ENCODE results near the gene GRIP2. TPM values are rescaled to one million over a fixed set of nuclear protein-coding genes. Genes with fewer than 3 reads are reported as not detected.

Gene GRIP2
- polyA plus RNA-seq, 1 donor from 2014 or later: 8.6 TPM

GRCh38 chr3:14460342-14461005 is 79.7 kb downstream of the GRIP2 start:
- no peak overlapping the region for H3K27ac ChIP-seq (ENCODE audit: low read length)
- H3K36me3 ChIP-seq (ENCODE audit: insufficient read depth, low read length): no peaks in the 10 kb centered on the region
- H3K4me3 ChIP-seq (ENCODE audit: low read length): no peak overlapping the region
- H3K9me2 ChIP-seq (ENCODE audit: insufficient read depth, low read length): no peaks in the 10 kb centered on the region
- H3F3A ChIP-seq (ENCODE audit: insufficient read depth, low read length, poor library complexity, severe bottlenecking): no peaks in the 10 kb centered on the region
- no peaks in the 10 kb centered on the region for H3K27me3 ChIP-seq (ENCODE audit: insufficient read depth, low read depth, low read length)
- no peaks in the 10 kb centered on the region for H3K79me2 ChIP-seq (replicated peaks; ENCODE audit: insufficient read depth, low read length)
- no peak for TF ChIP-seq SMC3 (conservative IDR thresholded peaks at IDR 0.05; ENCODE audit: poor library complexity)
- TF ChIP-seq CTCF (IDR thresholded peaks at IDR 0.05; ENCODE audit: poor library complexity, severe bottlenecking): no peak
- no peak for TF ChIP-seq EP300 (conservative IDR thresholded peaks at IDR 0.05; ENCODE audit: poor library complexity, severe bottlenecking)
- no peak for TF ChIP-seq RAD21 (conservative IDR thresholded peaks at IDR 0.05)
- TF ChIP-seq POLR2AphosphoS5 (IDR thresholded peaks at IDR 0.05): no peak
- TF ChIP-seq TAF1 (IDR thresholded peaks at IDR 0.05; ENCODE audit: low read depth): no peak
- no peak for TF ChIP-seq REST (IDR thresholded peaks at IDR 0.05; ENCODE audit: borderline replicate concordance)
- no peak for TF ChIP-seq MXI1 (conservative IDR thresholded peaks at IDR 0.05; ENCODE audit: poor library complexity, severe bottlenecking)
- no peak for TF ChIP-seq EZH2 (IDR thresholded peaks at IDR 0.05; ENCODE audit: borderline replicate concordance, insufficient read depth, low read length, poor library complexity, severe bottlenecking)
- H3K9me3 ChIP-seq (ENCODE audit: low read length): no peaks in the 10 kb centered on the region
- no peak overlapping the region for H3K4me2 ChIP-seq (ENCODE audit: low read length)
- H2AFZ ChIP-seq (ENCODE audit: low read depth, low read length): no peak overlapping the region
- H3K9ac ChIP-seq (ENCODE audit: low read length): no peak overlapping the region
- H4K20me1 ChIP-seq (ENCODE audit: insufficient read depth): no peaks in the 10 kb centered on the region

GRCh38 chr3:14459787-14460186 is 80.4 kb downstream of the GRIP2 start:
- Histone ChIP-seq H3K27ac (ENCODE audit: low read length) (no peak overlapping the region), H3K27me3 (ENCODE audit: insufficient read depth, low read depth, low read length) (no peaks in the 10 kb centered on the region), H3K36me3 (ENCODE audit: insufficient read depth, low read length) (no peaks in the 10 kb centered on the region), H3K79me2 (replicated peaks; ENCODE audit: insufficient read depth, low read length) (no peaks in the 10 kb centered on the region), H3K4me2 (ENCODE audit: low read length) (no peak overlapping the region), H4K20me1 (ENCODE audit: insufficient read depth) (no peaks in the 10 kb centered on the region), H3K9me2 (ENCODE audit: insufficient read depth, low read length) (no peaks in the 10 kb centered on the region), H3K9me3 (ENCODE audit: low read length) (no peaks in the 10 kb centered on the region), H3K4me3 (ENCODE audit: low read length) (no peak overlapping the region), H3K9ac (ENCODE audit: low read length) (no peak overlapping the region), H2AFZ (ENCODE audit: low read depth, low read length) (no peak overlapping the region), H3F3A (ENCODE audit: insufficient read depth, low read length, poor library complexity, severe bottlenecking) (no peaks in the 10 kb centered on the region)
- TF ChIP-seq EZH2 (IDR thresholded peaks at IDR 0.05; ENCODE audit: borderline replicate concordance, insufficient read depth, low read length, poor library complexity, severe bottlenecking) (no peak), POLR2AphosphoS5 (IDR thresholded peaks at IDR 0.05) (no peak), CTCF (IDR thresholded peaks at IDR 0.05; ENCODE audit: poor library complexity, severe bottlenecking) (no peak), TAF1 (IDR thresholded peaks at IDR 0.05; ENCODE audit: low read depth) (no peak), SMC3 (conservative IDR thresholded peaks at IDR 0.05; ENCODE audit: poor library complexity) (no peak), MXI1 (conservative IDR thresholded peaks at IDR 0.05; ENCODE audit: poor library complexity, severe bottlenecking) (no peak), RAD21 (conservative IDR thresholded peaks at IDR 0.05) (no peak), REST (IDR thresholded peaks at IDR 0.05; ENCODE audit: borderline replicate concordance) (no peak), EP300 (conservative IDR thresholded peaks at IDR 0.05; ENCODE audit: poor library complexity, severe bottlenecking) (no peak)
